HG03378 (cell line): ENCODE measurements around the gene IFNA2.
A peak's percentile ranks its signal among the peaks of the same experiment; 100 is the strongest.
"Not testable (repeated sequence)": the region's sequence is repeated elsewhere in the genome, so short reads cannot be mapped to it uniquely, and the experiment has no call there.

Experiments
- ATAC-seq: cut with Tn5 transposase; IDR thresholded peaks from one replicate; pipeline ENCODE4 v1.9.1; 2021; ENCODE audit warnings: mild to moderate bottlenecking, moderate library complexity; ENCODE audit not compliant: unreplicated experiment

IFNA2 gene

DNA sequence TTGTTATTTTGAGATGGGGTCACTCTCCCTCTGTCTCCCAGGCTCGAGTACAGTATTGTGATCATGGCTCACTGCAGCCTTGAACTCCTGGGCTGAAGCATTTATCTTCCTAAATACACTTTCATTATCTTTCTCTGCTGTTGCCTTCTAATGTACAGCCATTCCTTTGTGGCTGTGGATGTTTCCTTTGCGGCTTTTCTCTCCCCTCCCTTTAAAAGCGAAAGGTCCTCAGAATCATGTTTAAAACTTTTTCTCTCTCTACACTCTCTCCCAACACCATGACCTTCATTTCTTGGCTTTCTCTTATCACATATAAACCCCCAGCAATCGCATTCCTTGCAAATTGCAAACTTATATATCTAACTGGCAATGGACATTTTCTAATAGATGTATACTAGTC lies 1.6 kb downstream of the IFNA2 start:
- no peak for ATAC-seq

GRCh38 chr9:21381448-21382339 lies 3.5 kb downstream of the IFNA2 start:
- ATAC-seq, result peak; percentile 99

- ATAC-seq, result not testable (repeated sequence)
These were observed 13.7 kb downstream of the IFNA2 start for GRCh38 chr9:21371467-21371866.

DNA sequence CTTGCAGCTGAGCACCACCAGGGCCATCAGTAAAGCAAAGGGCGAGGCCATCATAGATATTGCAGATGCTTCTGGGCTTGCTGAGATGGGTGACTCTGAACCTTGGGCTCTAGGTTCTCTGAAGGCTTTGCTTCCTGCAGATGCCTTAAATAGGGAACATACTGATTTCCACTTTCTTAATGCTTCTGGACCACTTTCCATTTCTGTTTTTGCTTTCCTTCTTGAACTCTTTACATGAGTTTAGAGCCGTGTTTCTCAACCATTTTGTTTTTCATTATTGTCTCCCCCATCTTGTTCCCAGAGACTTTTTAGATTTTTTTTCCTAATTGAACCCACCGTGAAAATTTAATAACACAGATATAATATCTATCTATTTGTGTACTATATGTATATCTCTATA lies 17.2 kb downstream of the IFNA2 start, which contains the start of gene IFNA13:
Gene IFNA13 (minus strand): TSS at position 101 of the 400 bp plus-strand sequence. CDS start 47 bp downstream, at position 54.
- no peak for ATAC-seq

GRCh38 chr9:21367169-21367568 lies 18.0 kb downstream of the IFNA2 start:
- peak; percentile 96 for ATAC-seq

DNA sequence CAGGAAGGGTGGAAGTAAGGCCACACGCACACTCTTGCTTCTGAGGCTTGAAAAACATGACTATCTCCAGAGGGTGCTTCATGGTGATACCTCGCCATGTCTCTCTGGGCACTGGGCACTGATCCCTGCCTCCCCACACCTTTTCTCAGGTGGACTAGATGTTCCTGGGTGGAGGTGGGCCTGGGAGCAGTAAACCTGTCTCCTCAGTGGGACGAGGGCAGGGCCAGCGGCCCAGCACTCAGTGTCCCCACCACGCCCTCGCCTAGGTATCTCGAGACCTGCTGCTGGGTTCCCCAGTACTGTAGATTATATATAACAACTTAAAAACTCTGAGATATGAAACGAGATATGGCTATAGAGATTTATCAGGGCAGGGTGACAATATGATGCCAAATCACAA lies 22.9 kb downstream of the IFNA2 start:
- no peak for ATAC-seq

GRCh38 chr9:21357479-21358460 lies 27.4 kb downstream of the IFNA2 start:
- peak; percentile 98 for ATAC-seq

DNA sequence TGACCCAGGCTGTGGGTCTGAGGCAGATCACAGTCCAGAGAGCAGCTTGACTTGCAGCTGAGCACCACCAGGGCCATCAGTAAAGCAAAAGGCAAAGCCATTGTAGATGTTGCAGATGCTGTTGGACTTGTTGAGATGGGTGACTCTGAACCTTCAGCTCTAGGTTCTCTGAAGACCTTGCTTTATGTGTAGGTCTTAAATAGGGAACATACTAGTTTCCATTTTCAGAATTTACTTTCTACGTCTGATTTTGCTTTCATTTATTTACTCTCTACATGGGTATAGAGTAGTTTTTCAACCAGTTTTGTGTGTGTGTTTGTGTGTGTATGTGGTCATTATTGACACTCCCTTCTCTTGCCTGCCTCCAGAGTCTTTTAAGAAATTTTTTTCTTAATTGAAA lies 34.4 kb downstream of the IFNA2 start, which contains the start of gene IFNA6:
Gene IFNA6 (minus strand): TSS at position 101 of the 400 bp plus-strand sequence. CDS start 0 bp downstream, at position 101.
- ATAC-seq, result no peak

DNA sequence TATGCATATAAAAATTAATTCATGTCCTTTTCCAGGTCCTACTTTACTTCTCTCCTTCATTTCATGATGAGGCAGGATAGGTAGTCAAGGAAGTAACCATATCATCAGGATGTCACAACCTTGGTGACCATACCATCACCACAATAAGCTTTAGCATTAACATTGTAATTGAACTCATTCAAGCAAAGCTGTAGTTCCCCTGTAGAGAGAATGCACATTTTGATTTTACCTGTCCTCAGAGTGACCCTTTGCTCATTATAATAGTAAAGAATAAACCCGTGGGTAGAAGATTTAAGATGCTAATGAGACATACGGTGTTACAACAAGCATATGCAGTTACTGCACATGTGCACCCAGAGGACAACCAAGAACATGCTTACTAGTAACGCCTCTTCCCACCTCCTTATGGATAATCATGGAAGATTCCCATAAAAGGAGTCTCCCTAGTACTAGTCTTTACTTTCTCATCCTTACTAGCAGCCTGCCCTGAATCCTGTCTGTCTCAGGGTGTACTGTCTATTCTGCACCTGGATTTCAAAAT lies 36.7 kb downstream of the IFNA2 start:
- ATAC-seq, result no peak

DNA sequence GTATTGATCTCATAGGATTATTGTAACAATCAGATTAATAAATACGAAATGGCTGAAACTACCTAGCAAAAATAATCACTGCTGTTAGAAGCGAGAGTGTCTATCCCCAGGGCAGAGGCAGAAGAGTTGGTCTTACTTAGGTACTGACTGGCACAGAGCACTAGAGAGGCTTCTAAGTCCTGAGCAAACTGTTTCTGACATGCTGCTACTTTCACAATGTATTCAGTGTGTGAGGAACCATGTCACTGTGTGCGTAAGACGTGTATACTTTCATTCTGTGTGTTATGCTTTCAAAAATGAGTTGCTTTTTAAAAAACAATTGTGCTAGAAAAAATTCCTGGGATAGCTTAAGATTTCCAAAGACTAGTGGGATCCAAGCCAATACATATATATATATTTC lies 44.5 kb downstream of the IFNA2 start:
- no peak for ATAC-seq

DNA sequence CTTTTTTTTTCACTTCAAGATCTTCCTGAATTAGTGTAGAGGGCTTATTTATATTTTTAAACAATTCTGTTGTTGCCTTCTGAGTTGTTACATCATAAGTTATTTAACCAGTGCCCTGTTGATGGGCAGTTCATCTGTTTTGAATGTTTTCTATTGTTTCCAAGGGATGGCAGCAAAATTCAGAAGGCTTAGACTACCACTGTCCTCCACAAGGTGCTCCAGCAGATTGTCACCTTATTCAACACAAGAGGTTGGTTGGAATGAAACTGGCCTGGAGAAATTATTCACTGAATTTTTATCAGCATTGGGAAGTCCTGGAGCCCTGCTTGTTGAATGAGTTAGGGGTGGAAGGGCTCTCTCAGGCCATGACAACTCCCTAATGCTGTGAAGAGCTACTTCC lies 48.7 kb downstream of the IFNA2 start:
- no peak for ATAC-seq

GRCh38 chr9:21334701-21335632 lies 50.2 kb downstream of the IFNA2 start, which contains the start of gene KLHL9:
TSS of gene KLHL9 (minus strand) at chr9:21335404. CDS start at chr9:21334859, 545 bp downstream.
- ATAC-seq, result peak; percentile 84
